Activated CD4-positive, alpha-beta T cell treated with anti-CD3 and anti-CD28 coated beads for 1 hour (primary cell): Measurements from ENCODE around the gene UGT1A10.

Experiments
- DNase-seq: peaks from one replicate; pipeline ENCODE4 v3.0.0-alpha.2; 2020

UGT1A10 gene

DNA sequence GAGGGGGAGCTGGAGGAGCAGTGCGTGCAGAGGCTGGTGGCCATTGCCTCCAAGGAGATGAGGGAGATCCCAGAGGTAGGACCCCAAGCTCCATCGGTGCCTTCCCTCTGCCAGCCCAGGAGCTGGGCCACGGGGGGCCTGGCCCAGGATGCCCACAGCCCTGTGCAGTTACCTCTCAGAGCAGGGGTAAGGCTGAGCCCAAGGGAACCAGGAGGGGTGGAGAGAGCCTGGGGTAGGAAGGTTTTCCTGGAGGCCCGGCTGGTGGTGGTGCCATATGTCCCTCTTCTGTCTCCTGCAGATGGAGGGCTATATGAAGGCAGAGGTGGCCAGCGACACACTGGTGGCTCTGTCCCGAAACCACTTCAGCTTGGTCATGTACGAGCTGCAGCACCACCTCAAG is 153.3 kb downstream of the UGT1A10 start:
- no peak for DNase-seq

DNA sequence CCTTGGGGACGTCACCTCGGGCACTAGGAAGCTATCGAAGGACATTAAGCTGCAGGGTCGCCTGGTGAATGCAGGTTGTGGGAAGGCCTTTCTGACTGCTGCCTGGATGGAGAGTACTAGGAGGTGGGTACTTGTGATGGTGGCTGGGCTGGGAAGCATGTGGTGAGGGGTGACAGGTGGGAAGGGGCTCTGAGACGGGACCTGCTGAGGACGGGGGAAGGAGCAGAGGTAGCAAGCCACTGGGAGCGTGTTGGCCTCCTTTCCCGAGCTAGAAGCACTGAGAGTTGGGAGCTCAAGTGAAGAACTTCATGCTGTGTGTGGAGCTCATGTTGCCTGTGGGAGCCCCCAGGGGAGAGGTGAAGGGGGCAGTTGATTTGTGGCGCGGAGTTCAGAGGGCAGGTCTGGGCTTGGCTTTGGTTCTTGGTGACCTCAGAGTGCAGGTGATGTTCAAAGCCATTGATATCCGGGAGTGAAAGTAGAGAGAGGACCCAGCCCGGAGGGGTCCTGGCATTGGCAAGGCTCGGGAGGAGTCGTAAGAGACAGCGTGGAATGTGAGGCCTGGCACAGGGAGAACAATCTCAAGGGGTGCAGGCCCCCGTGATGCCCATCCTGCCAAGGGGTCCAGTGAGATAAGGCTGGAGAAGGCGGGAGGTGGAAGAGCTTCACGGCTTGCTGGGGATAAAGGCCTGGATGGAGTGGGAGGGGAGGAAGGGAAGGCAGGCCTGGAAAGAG is 155.1 kb downstream of the UGT1A10 start:
- no peak for DNase-seq

DNA sequence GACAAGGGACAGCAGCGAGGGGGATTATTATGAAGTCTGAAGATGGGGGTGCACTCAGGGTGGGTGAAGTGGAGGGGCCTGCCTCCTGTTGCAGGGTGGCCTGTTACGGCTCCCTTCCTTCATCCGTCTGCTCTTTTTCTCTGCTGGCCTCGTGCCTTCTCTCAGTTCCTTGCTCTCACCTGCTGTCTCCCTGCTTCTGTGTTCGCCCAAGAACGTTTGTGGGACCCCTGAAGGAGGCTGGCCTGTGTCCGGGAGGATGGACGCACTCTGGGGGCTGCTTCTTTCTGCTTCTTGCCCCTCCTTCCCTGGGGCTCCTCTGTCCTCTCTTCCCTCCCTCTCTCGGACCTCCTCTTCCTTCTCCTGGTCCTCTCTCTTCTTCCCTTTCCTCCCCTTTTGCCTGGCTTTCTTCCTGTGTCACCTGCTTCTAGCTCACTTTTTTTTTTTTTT is 155.7 kb downstream of the UGT1A10 start:
- no peak for DNase-seq

DNA sequence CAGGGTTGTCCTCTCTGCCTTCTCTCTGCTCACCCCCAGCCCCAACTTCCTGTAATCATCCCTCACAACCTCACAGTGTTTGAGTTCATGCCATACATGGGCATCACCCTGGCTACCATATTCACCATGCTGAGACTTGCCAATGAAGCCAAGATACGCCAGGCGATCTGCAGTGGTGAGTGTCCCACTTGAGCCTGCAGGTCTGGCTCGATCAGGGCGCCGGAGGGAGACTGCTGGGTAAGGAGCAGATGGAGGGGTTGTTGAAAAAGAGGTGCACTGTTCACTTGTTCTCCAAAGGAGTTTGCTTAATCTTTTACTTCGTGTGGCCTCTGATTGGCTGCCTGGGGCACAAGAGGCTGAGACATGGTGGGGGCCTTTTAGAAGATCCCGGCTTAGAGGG is 156.5 kb downstream of the UGT1A10 start:
- DNase-seq: no peak

DNA sequence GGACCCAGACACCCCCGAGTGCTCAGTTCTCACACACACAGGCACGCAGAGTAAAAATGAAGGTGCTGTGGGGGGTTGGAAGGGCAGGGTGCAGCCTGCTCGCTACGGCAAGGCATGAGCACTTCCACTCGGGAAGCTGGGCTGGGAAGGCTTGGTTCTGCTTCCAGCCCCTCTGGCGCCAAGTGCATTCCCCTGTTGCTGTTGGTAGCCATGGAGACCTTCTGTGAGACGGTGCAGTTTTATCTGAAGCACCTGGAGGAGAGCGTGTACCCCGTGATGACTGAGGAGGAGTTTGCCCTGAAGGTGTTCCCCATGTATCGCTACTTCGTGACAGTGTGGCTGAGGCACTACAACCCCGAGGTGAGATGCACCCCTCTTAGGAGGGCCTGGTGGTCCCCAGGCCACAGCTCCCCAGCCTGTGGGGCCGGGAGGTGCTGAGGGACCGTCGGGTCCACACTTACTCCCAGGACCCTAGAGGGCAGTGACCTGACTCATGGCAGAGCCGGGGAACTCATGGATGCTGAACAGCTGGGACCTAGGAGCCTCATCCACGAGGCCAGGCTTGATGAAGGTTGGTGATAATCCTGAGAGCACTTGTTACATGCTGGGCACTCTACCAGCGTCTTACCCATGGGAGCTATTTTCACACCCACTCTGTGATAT is 157.3 kb downstream of the UGT1A10 start:
- no peak for DNase-seq

DNA sequence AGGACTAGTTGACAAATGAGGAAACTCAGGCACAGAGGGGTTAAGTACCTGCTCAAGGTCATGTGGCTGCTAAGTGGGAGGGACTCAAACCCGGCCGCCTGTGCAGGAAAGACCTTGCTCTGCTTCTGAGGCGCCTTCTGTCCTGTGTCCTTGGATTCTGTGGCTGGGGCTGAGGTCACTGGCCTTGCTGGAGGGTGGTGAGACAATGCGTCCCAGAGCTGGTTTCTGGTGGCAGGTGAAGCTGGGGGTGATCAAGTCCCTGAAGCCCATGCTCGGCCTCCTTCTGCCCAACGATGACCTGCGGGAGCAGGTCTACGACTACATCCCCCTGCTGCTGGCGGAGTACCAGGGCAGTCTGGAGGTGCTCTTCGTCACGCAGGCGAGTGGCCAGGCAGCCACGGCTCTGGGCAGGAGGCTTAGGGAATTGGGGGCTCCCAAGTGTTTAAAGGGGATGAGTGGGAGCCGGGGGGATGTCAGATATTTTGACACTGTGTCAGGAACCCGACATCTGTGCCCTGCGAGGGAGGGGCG is 157.9 kb downstream of the UGT1A10 start:
- DNase-seq: no peak

DNA sequence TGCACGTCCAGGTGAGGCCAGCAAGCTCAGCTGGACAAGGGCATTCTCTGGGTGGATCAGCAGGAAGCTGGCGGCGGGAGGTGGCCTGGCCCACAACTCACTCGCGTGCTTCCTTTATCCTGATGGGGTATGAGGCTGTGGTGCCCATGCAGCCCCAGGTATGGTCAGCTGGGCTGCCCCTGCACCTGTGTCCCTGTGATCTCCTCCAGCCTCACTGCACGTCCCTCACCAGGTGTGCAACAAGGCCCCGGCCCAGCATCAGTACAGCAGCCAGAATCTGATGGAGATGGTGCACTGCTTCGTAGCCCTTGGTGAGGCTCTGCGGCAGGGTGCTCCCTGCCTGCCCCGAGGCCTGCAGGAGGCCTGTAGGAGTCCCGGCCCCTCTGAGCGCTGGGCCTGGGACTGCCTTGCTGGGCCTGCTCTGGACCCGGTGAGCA is 159.5 kb downstream of the UGT1A10 start:
- no peak for DNase-seq

DNA sequence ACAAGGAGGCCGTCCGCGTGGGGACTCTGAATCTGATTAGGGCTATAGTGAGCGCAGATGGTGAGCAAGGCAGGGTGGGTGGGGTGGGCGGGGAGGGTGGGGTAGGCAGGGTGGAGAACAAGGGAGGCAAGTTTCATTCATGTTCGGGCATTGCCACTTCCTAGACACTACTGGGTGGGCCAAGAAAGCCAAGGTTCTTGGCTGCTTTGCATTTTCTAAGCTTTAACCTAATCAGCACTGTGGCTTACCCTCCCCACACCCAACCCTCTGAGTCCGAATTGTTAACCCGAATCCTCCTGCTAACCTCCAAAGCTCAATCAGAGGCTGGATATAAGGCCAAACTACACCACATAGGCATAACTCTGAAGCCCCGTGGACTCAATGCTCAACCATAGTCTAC is 160.0 kb downstream of the UGT1A10 start:
- no peak for DNase-seq

DNA sequence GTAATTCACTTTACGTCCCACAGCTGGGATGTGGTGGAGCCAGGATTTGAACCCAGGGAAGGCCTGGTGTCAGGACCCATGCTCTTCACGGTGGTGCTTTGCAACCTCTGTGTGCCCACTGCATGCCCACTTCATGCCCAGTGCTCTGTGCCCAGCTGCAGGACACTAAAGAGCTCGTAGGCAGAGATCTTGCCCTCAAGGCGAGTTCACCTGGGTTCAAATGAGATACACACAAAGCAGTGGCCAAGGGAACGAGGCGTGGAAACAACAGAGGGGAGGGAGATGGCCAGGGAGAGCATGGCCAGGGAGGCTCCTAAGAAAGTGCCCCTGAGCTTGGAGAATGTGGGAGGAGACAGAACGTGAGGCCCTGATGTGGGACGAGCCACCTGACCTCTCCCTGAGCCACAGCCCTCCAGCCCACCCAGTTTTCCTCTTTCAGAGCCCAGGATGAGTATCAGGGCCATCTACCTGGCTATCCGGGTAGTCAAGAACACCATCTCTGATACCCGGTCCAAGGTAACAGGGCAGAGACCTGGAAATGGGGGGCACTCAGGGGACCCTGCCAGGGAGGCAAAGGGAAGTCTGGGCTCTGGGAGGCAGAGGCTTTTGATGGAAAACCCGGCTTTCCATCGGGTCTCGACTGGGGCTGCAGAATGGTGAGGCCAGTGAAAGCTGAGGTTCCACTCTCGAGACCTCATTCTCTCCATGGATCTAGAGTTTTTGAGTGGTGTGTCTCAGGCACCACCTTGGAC is 162.3 kb downstream of the UGT1A10 start:
- no peak for DNase-seq

DNA sequence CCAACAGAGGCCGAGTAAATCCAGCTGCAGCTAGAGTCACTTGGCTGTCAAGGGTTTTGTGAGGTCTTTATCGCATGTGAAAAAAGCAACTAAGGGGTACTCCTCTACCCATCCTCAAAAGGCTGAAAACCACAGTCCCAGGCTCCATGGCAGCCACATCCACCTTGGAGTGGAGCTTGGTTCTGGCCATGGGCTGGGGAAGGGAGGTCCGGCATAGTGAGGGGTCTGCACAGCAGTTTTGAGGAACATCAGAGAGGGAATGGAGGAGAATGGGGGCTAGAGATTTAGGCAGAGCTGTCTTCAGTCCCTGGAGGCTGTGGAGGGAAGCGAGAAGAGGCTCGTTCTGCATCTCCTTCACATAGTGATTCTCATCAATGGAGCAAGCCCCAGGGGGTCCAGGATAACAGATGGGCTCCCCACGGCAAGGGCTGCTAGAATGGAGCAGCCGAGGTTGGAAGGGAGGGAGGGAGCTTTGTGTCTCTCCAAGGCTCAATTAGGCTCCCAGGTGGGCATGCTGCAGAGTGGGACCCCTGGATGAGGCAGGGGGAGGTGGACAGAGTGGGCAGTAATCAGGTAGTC is 162.9 kb downstream of the UGT1A10 start:
- DNase-seq: peak; percentile 2

DNA sequence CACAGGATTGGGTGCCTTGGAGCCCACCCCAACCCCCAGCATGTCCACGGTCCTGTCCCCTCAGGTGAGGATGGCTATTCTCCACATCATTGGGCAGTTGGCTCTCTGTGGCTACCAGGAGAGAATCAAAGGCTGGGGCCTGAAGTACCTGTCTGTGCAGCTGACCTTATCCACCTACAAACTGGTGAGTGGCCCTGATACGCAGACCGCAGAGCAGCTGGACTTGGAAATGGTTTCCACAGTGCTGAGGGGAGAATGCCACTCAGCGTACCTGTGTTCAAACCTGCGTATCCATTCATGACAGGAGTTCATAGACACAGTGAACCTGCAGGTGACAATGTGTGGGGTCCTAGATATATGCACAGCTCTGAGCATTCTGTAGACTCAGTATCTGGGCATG is 163.5 kb downstream of the UGT1A10 start:
- DNase-seq: no peak

DNA sequence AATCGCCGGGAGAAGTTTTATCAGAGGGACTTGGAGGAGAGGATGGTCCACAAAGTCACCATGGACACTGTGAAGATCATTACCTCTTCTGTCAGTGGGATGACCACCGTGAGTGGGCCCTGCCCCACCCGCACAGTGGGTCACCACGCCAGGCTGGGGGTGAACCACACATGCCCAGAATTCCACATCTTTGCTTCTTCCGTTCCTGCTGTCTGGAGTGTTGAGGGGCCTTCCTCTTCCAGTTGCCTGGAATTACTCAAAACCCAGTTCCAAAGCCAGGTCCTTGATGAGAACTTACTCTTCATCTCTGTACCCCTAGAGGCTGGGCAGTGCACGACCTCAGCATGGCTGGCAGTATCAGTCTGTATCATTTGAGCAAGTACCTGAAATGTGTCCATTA is 164.0 kb downstream of the UGT1A10 start:
- DNase-seq: no peak

DNA sequence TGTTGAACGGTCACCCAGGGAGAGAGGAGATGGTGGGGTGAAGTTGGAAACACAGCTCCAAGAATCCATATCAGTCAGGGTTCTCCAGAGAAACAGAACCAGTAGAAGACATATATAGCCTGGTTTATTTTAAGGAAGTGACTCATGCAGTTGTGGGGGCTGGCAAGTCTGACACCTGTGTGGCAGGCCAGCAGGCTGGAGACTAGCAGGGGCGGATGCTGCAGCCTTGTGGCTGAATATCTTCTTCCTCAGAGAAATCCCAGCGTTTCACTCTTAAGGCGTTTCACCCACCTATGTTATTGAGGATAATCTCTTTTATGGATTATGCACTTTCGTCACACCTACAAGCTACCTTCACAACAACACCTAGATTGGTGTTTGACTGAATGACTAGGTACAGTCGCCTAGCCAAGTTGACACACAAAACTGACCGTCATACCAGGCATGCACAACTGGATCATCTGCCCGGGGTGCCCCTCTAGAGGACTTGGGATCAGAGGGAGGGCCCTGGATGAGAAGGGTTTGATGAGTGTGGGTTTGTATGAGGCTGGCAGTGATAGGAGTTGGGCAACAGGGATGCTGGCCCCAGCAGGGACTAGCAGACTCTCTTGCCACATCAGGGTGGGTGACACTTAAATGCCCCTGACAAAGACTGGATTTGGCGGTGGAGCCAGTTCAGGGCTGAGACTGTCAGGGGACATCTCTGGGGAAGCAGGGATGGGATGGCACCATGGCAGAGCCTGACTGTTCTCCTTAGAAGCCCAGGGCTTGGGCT is 165.3 kb downstream of the UGT1A10 start:
- no peak for DNase-seq

DNA sequence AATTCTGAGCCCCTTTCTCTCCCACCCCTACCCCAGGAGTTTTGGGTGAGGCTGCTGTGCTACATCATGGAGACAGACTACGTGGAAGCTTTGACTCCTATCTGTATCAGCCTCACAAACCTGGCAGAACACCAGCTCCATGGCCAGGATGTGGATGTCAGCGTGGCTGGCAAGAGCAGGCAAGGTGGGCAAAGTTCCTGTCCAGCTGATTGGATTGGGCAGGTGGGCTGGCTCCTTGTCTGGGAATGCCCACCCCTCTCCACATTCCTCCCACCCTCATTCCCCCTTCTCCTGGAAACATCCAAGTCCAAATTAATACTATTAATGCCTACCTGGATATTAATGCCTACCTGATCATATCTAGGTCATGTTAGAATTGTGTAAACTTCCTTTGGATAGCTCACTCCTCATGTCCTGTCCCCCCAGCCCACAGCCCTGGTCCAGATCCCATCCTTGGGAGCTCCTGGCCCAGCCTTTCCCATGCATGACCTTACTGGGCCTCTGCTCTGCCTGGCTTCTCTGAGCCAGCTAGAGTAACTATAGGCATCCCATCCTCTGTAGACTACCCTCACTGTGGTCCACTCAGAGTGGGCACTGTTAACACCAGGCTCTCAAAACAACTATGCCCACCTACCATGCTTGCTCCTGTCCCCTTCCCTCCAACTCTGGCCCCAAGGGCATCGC is 166.0 kb downstream of the UGT1A10 start:
- DNase-seq: no peak

DNA sequence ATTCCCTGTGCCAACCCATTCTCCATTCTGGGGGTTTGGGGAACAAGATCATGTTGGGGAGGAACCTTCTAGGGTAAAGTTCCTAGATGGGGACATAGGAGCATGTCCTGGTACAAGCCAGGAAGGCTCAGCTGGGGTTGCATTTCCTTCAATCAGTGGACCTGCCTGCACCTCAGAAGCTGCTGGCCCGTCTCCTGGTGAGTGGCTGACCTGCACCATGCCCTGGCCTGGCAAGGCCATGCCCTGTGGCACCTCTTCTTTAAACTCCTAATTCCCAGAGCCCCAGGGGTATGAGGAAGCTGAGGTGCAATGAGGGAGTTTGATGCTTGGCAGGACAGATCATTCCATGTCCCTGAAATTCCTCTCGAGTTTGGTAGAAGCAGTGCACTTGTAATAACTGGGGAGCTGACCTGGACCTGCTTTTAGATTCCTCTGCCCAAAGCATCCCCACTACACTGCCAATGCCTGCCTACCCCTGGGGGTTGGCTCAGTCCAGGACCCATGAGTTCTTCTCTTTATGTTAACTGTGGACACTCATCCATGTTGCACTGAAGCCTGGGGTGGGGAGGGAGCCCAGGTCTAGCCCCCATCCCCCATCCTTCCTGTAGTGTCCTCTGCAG is 167.2 kb downstream of the UGT1A10 start:
- no peak for DNase-seq

DNA sequence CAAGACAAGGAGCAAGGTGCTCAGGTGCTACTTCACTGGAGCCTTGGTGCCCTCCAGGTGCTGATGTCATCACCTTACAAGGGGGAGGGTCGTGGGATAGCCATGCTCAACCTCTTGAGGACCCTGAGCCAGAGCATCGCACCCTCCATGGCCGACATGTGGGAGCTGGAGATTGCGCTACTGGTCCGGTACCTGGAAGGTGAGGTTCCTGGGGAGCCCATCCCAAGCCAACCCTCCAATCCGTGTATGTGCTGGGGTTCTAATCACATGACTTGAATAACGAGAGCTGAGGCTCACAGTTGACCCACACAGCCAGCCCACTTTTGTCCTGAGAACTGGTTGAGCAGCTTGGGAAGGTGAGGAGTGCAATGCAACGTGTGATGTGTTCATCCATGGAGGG is 167.7 kb downstream of the UGT1A10 start:
- peak; percentile 4 for DNase-seq

DNA sequence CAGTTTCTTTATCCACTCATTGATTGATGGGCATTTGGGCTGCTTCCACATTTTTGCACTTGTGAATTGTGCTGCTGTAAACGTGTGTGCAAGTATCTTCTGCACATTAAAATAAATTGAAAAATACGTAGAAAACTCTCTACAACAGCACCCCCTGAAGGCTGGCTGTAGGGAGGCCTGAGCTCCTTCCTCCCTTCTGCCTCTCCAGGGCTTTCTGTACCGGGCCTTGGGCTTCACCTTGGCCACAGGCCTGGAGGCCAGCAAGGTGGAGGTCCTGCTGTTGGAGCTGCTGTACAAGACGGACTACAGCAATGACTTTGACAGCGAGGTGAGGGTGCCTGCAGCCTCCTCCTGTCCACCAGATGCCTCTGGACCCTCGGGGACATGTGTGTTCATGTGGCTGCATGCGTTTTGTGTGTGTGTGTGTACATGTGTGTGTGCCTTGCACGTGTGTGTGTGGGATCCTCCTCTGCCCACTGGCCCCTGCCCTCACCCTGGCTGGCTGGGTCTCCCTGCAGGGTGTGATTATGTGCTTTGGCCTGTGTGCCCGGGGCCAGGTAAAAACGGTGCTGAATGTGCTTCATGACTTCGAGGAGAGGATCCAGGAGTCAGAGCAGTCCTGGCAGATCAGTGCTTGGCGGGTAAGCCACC is 171.1 kb downstream of the UGT1A10 start:
- DNase-seq: peak; percentile 4

DNA sequence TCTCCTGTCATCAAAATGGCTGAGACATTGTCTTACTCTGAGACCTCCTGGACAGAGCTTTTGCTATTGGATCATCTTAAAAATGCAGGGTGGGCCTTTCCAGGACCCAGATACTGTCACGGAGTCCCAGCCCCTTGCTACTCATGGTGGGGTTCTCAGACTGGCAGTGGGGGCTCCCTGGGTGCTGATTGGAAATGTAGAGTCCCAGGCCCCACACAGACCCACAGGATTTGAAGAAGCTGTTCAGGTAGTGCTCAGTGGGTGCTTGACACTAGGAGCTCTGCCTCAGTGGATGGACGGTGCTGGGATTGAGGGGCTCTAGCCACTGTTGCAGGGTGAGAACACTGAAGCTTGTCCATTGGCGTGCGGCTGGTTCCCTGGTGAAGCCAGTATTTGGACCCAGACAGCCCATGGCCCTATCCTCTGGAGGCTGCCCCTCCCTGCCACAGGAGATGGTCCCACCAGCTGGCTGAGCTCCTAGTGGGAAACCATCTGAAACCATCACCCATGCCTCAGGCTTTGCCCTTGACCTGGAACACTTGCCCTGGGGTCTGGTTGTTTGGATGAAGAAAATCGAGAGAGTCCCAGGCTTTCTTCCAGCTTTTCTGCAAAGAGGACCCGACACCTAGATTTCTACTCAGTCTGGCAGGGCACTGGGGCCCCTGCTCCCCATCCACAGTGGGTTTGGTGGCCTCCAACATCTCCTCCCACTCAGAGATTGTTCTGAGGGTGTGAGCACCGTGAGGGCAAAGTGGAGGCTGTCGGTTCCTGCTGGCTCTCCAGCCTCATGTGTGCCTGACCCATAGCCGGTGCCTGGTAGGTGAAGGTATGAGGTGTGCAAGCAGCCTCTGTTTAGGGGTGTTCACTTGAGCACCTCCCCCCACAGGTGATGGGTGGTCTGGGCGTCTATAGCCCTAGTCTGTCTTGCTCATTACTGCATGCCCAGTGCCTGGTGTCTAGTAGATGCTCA is 172.0 kb downstream of the UGT1A10 start:
- DNase-seq: peak; percentile 3

DNA sequence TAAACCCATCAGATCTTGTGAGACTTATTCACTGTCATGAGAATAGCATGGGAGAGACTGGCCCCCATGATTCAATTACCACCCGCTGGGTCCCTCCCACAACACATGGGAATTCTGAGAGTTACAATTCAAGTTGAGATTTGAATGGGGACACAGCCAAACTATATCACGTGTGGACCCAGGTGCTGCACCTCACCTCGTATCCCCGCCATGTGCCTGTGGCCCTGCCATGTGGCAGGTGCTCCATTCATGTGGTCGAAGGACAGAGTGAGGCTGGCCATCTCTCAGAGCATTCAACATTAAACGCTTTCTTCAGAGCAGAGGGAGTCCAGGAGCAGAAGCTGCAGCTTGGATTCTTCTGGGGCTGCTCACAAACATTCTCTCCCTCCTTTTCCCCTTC is 174.1 kb downstream of the UGT1A10 start:
- peak; percentile 6 for DNase-seq

DNA sequence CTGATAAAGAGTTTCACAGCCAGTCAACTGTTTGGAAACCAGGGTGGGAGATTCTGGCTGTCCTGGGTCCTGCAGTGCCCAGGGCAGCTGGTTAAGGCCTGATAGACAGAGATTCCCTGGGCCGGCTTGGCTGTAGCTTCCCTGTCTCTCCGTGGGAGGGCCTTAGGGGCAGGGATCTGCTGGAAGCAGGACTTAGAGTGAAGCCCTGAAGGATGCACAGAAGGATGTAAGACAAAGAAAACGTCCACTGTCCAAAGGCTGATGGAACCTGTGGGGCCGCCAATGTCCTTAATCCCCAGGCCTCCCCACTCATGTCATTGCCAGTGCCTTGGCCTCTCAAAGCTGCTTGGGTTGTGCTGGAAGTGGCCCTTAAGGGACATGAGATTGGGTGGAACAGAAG is 174.8 kb downstream of the UGT1A10 start:
- DNase-seq: peak; percentile 4
